ENCODE results near the gene SDK2.

DNA sequence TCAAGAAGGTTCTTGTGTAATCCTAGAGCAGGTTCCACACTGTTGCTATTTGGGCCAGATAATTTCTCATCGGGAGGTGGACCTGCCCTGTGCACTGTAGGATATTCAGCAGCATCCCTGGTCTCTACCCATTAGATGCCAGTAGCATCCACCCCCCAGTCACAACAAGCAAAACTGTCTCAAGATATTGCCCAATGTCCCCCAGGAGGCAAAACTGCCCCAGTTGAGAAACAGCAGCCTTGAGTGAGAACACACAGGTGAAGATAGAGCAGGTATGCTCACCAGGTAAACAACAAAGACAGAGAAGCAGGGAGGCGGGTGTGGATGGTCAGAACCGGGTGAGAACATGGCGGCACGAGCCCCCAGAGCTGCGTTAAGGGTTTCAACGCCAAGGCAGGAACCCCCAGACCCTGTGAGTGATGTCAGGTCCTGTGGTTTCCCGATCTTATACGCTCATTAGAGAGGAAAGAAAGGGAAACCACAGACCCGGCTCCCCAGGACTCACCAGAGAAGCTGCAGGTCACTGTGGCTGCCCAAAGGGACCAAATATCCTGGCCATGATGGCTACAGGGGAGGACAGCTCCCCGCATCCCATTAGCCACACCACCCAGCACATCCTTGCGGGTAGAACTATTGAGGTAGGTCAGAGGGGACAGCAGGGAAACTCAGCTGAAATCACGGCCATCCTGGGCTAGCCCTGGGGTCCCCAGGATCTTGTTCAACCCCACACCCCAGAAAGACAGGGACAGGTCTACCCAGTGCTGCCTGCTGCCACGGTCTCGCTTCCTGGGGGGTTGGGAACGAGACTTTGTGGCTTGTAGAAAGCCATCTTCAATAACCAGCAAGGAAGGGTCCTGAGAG, 353.6 kb downstream of the SDK2 start:
- TF ChIP-seq, protein P1, sequence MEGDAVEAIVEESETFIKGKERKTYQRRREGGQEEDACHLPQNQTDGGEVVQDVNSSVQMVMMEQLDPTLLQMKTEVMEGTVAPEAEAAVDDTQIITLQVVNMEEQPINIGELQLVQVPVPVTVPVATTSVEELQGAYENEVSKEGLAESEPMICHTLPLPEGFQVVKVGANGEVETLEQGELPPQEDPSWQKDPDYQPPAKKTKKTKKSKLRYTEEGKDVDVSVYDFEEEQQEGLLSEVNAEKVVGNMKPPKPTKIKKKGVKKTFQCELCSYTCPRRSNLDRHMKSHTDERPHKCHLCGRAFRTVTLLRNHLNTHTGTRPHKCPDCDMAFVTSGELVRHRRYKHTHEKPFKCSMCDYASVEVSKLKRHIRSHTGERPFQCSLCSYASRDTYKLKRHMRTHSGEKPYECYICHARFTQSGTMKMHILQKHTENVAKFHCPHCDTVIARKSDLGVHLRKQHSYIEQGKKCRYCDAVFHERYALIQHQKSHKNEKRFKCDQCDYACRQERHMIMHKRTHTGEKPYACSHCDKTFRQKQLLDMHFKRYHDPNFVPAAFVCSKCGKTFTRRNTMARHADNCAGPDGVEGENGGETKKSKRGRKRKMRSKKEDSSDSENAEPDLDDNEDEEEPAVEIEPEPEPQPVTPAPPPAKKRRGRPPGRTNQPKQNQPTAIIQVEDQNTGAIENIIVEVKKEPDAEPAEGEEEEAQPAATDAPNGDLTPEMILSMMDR (IDR thresholded peaks at IDR 0.05): no peak
- TF ChIP-seq POLR2A (IDR thresholded peaks at IDR 0.05): no peak

Data from thyroid gland (tissue), 4 donors.